Measurements from ENCODE around the gene PLAA.

DNA sequence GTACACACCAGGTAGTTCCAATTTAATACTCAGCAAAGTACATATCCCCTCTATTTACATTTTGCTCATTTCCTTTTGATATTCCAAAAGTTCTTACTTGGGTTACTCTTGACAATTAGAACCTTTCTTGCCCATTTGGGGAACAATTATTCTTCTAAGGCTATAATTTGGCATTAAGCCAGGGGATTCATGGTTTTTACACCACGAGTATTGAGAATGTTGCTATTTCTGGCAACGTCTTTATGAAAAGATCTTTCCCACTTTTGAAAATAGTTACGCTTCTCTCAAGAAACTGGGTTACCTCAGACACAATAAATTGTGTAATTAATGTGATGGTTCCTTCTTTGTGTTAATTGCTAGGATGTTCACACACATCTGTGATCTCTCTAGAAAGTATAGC, 43.0 kb downstream of the PLAA start:
- TF ChIP-seq GATA2 (IDR thresholded peaks at IDR 0.05; ENCODE audit: low read depth, low read length) (no peak), GATA3 (IDR thresholded peaks at IDR 0.05; ENCODE audit: low read depth, low read length) (no peak)
